H1 (cell line): ENCODE measurements around the gene TMED5. TPM values are rescaled to one million over a fixed set of nuclear protein-coding genes. Genes with fewer than 3 reads are reported as not detected.

ENCODE experiments used
- CTCF ChIA-PET: fragments of 300-600 bp; sonication (Branson Sonifier 250); formaldehyde crosslinking; loops from one replicate; lab custom pipeline; 2021; ENCODE audit not compliant: partially characterized antibody; lab: Charles Lee
- POLR2A ChIA-PET: fragments of 300-600 bp; sonication (Branson Sonifier 250); formaldehyde crosslinking; loops from one replicate; lab custom pipeline; 2021; ENCODE audit warnings: inconsistent platforms; ENCODE audit not compliant: partially characterized antibody; lab: Charles Lee
- DNase-seq, 2 experiments: peaks; one replicate each; pipeline versions ENCODE4 v3.0.0 to v3.0.0-alpha.2; 2010 to 2022; ENCODE audit warnings: low spot score in 2 of 2, low read depth in 1 of 2, mixed read lengths in 1 of 2
- FAIRE-seq: peaks from 2 replicates; lab custom pipeline; 2011; peaks lifted over from hg19 to GRCh38; lab: Jason Lieb, UNC
- H2AFZ ChIP-seq: 2 replicates; pipeline ENCODE4 v1.8.1; 2012; ENCODE audit warnings: low read length, inconsistent platforms
- H2AK5ac ChIP-seq: 2 replicates; pipeline ENCODE4 v1.6.1; 2013; ENCODE audit warnings: low read depth, low read length
- H2BK120ac ChIP-seq: replicated peaks from 2 replicates; pipeline ENCODE3; 2013; ENCODE audit warnings: low read depth, low read length, inconsistent platforms
- H2BK12ac ChIP-seq: 2 replicates; pipeline ENCODE4 v1.6.1; 2013; ENCODE audit warnings: low read depth, low read length
- H2BK15ac ChIP-seq: 2 replicates; pipeline ENCODE4 v1.6.1; 2013; ENCODE audit warnings: low read length
- H2BK20ac ChIP-seq: 2 replicates; pipeline ENCODE4 v1.6.1; 2013; ENCODE audit warnings: low read length
- H2BK5ac ChIP-seq: 2 replicates; pipeline ENCODE4 v1.6.1; 2013; ENCODE audit warnings: low read depth, low read length
- H3K14ac ChIP-seq: 2 replicates; pipeline ENCODE4 v1.6.1; 2013; ENCODE audit warnings: inconsistent platforms; ENCODE audit not compliant: insufficient read length
- H3K18ac ChIP-seq: 2 replicates; pipeline ENCODE4 v1.6.1; 2013; ENCODE audit warnings: low read length; ENCODE audit errors: extremely low read depth
- H3K23ac ChIP-seq: 2 replicates; pipeline ENCODE4 v1.6.1; 2013; ENCODE audit warnings: inconsistent platforms; ENCODE audit not compliant: insufficient read length
- H3K23me2 ChIP-seq: 2 replicates; pipeline ENCODE4 v1.6.1; 2013; ENCODE audit warnings: low read depth, low read length
- H3K27ac ChIP-seq: 2 replicates; pipeline ENCODE4 v1.6.1; 2011; ENCODE audit warnings: low read depth, low read length, inconsistent platforms
- H3K27me3 ChIP-seq, 4 experiments: replicated peaks in 1 of 4; 1 replicate in 1 of 4; 2 replicates in 3 of 4; pipeline versions ENCODE4 v1.6.1 to v1.8.1; 2011 to 2013; ENCODE audit warnings: low read length in 3 of 4, mild to moderate bottlenecking in 3 of 4, inconsistent platforms in 2 of 4, mixed read lengths in 2 of 4, moderate library complexity in 1 of 4; ENCODE audit not compliant: control insufficient read depth in 3 of 4, insufficient read depth in 3 of 4; ENCODE audit errors: extremely low read depth in 1 of 4
- H3K36me3 ChIP-seq, 4 experiments: 2 replicates each; pipeline versions ENCODE4 v1.6.1 to v1.8.1; 2011 to 2013; ENCODE audit warnings: mild to moderate bottlenecking in 4 of 4, low read length in 3 of 4, moderate library complexity in 2 of 4, control low read depth in 1 of 4, inconsistent platforms in 1 of 4; ENCODE audit not compliant: insufficient read depth in 4 of 4, control insufficient read depth in 2 of 4
- H3K4ac ChIP-seq: replicated peaks from 2 replicates; pipeline ENCODE3; 2013; ENCODE audit warnings: low read length, low read depth, mixed read lengths, inconsistent platforms; ENCODE audit not compliant: insufficient read length
- H3K4me1 ChIP-seq, 4 experiments: replicated peaks in 1 of 4; 1 replicate in 1 of 4; 2 replicates in 3 of 4; pipeline versions ENCODE4 v1.6.1 to v1.8.1; 2011 to 2013; ENCODE audit warnings: low read length in 3 of 4, inconsistent platforms in 2 of 4, mixed read lengths in 1 of 4; ENCODE audit not compliant: insufficient read depth in 4 of 4, control insufficient read depth in 3 of 4
- H3K4me2 ChIP-seq, 2 experiments: 2 replicates each; pipeline versions ENCODE4 v1.6.1 to v1.8.1; 2011 to 2013; ENCODE audit warnings: low read depth in 2 of 2, low read length in 2 of 2, control low read depth in 1 of 2, inconsistent platforms in 1 of 2, mild to moderate bottlenecking in 1 of 2; ENCODE audit not compliant: insufficient read depth in 1 of 2
- H3K4me3 ChIP-seq, 4 experiments: fragments of 200-600, 300-600 bp in 1 of 4; sonication (generic), shearing (Covaris generic), sonication (Bioruptor Twin) in 1 of 4; 2 replicates each; pipeline versions ENCODE4 v1.5.1 to v1.8.1; 2011 to 2016; ENCODE audit warnings: low read length in 4 of 4, low read depth in 3 of 4, control low read depth in 2 of 4, inconsistent platforms in 2 of 4, mild to moderate bottlenecking in 2 of 4, mixed read lengths in 1 of 4, moderate library complexity in 1 of 4; ENCODE audit not compliant: insufficient read depth in 2 of 4; ENCODE audit errors: extremely low read depth in 1 of 4
- H3K56ac ChIP-seq: replicated peaks from 2 replicates; pipeline ENCODE3; 2013; ENCODE audit warnings: low read depth, mild to moderate bottlenecking, mixed read lengths, low read length, inconsistent platforms; ENCODE audit not compliant: insufficient read length
- H3K79me1 ChIP-seq: 2 replicates; pipeline ENCODE4 v1.6.1; 2013; ENCODE audit warnings: low read depth, low read length, control low read depth
- H3K79me2 ChIP-seq, 2 experiments: 2 replicates each; pipeline versions ENCODE4 v1.6.1 to v1.8.1; 2012 to 2013; ENCODE audit warnings: low read length in 2 of 2, mild to moderate bottlenecking in 2 of 2, inconsistent platforms in 1 of 2; ENCODE audit not compliant: insufficient read depth in 2 of 2, control insufficient read depth in 1 of 2
- H3K9ac ChIP-seq, 4 experiments: replicated peaks in 1 of 4; 1 replicate in 1 of 4; 2 replicates in 3 of 4; pipeline versions ENCODE4 v1.6.1 to v1.8.1; 2011 to 2013; ENCODE audit warnings: low read depth in 3 of 4, low read length in 3 of 4, control low read depth in 2 of 4, mild to moderate bottlenecking in 2 of 4, moderate library complexity in 2 of 4, inconsistent platforms in 1 of 4; ENCODE audit errors: extremely low read depth in 1 of 4
- H3K9me3 ChIP-seq, 2 experiments: 2 replicates each; pipeline versions ENCODE4 v1.6.1 to v1.8.1; 2012 to 2013; ENCODE audit warnings: mild to moderate bottlenecking in 2 of 2, moderate library complexity in 2 of 2, control low read depth in 1 of 2, inconsistent platforms in 1 of 2, low read depth in 1 of 2, low read length in 1 of 2, mixed read lengths in 1 of 2; ENCODE audit not compliant: insufficient read depth in 2 of 2
- H4K20me1 ChIP-seq, 2 experiments: replicated peaks in 1 of 2; 2 replicates each; pipeline versions ENCODE3 to v1.8.1; 2011 to 2013; ENCODE audit warnings: inconsistent platforms in 2 of 2, low read length in 2 of 2, mild to moderate bottlenecking in 1 of 2; ENCODE audit not compliant: insufficient read depth in 2 of 2, control insufficient read depth in 1 of 2
- H4K5ac ChIP-seq: 2 replicates; pipeline ENCODE4 v1.6.1; 2013; ENCODE audit warnings: low read length, low read depth, mixed read lengths, inconsistent platforms; ENCODE audit not compliant: insufficient read length
- H4K8ac ChIP-seq: 2 replicates; pipeline ENCODE4 v1.8.0; 2013; ENCODE audit warnings: mild to moderate bottlenecking, moderate library complexity, low read length, inconsistent platforms; ENCODE audit not compliant: insufficient read depth; ENCODE audit errors: extremely low read depth
- H4K91ac ChIP-seq: replicated peaks from 2 replicates; pipeline ENCODE3; 2013; ENCODE audit warnings: low read length, mixed read lengths, inconsistent platforms; ENCODE audit not compliant: insufficient read length
- CBX5 ChIP-seq: fragments of 300-800, 300-1000 bp; sonication (generic); IDR thresholded peaks from 2 replicates; pipeline ENCODE4 v1.7.1; 2016; ENCODE audit warnings: antibody characterized with exemption, low read length, low read depth
- E2F6 ChIP-seq: IDR thresholded peaks from 2 replicates; pipeline ENCODE4 v1.6.1; 2012; ENCODE audit warnings: inconsistent platforms
- KDM5A ChIP-seq: fragments of 200-600 bp; IDR thresholded peaks from 2 replicates; pipeline ENCODE4 v1.7.1; 2012; ENCODE audit warnings: mild to moderate bottlenecking, low read length, inconsistent platforms, mixed read lengths
- RBBP5 ChIP-seq: IDR thresholded peaks from 2 replicates; pipeline ENCODE4 v1.7.1; 2012; ENCODE audit warnings: low read depth, mild to moderate bottlenecking, inconsistent platforms, low read length, moderate library complexity, borderline replicate concordance
- RNF2 ChIP-seq: fragments of 200-900, 300-1000 bp; sonication (generic); IDR thresholded peaks from 2 replicates; pipeline ENCODE4 v1.7.1; 2016; ENCODE audit warnings: borderline replicate concordance, low read depth, mild to moderate bottlenecking, antibody characterized with exemption, low read length; ENCODE audit not compliant: poor library complexity, severe bottlenecking; ENCODE audit errors: missing control alignments
- TCF12 ChIP-seq: IDR thresholded peaks from 2 replicates; pipeline ENCODE4 v1.6.1; 2011; ENCODE audit warnings: low read depth, mild to moderate bottlenecking, low read length
- WGBS, 2 experiments: shearing (Covaris generic) in 1 of 2; methylation state at CpG; one replicate each; pipeline versions ENCODE4 v1.1.6 to v1.1.7; 2013 to 2015; ENCODE audit warnings: low lambda C conversion rate in 2 of 2, mixed read lengths in 2 of 2, inconsistent platforms in 1 of 2, low coverage in 1 of 2, missing lambda C conversion rate in 1 of 2; ENCODE audit not compliant: insufficient replicate concordance in 2 of 2, insufficient coverage in 1 of 2, insufficient read length in 1 of 2; ENCODE audit errors: extremely low coverage in 1 of 2, missing lambda C conversion rate in 1 of 2; 5-methylcytosine and 5-hydroxymethylcytosine counted together
- polyA plus RNA-seq, 7 experiments: library from polyadenylated mRNA; depleted of rRNA in 3 of 7; stranded (reverse) in 5 of 7; unstranded in 2 of 7; fragments of >200 nt in 5 of 7; fragments of 200-250 nt in 2 of 7; gene quantifications; 1 replicate in 5 of 7; 2 replicates in 1 of 7; 4 replicates in 1 of 7; pipeline versions ENCODE4 v1.2.1 to v1.2.3, GENCODE V29; 2011 to 2013; ENCODE audit warnings: missing spikeins in 2 of 7, mixed read lengths in 2 of 7
- total RNA-seq: library from RNA; stranded (reverse); fragmentation: NEBNext Ultra II Directional; extraction: Animal tissue kit (Norgen Biotek cat#: 25700); gene quantifications from 2 replicates; pipeline ENCODE4 v1.2.1, GENCODE V29; 2021

TMED5 gene
- total and polyA plus RNA-seq, 2 of the 8 experiments (the other 6 are each of a cell fraction or from before 2014, with no cell fraction given) = 14.8 to 32.8 TPM

GRCh38 chr1:93114391-93114790 lies 65.8 kb downstream of the TMED5 start:
- Histone ChIP-seq H3K56ac (no peak overlapping the region), H3K4me2 (no peak overlapping the region), H3K14ac (no peak overlapping the region), H3K79me1 (peaks cover 9% of the 10 kb centered on the region; the same call in 1 of the 2 replicates), H3K4me1 (peaks cover 0 to 8% (median 0%) of the 10 kb centered on the region in 4 experiments; a peak in 1 of 7 replicates), H3K23me2 (no peaks in the 10 kb centered on the region), H3K79me2 (peaks cover 12 to 75% of the 10 kb centered on the region in 2 experiments), H4K8ac (no peak overlapping the region), H2BK12ac (no peak overlapping the region), H2BK5ac (no peak overlapping the region), H3K27ac (no peak overlapping the region), H3K27me3 (no peaks in the 10 kb centered on the region), H2BK15ac (no peak overlapping the region), H3K9ac (no peak overlapping the region), H3K18ac (no peak overlapping the region), H4K5ac (no peak overlapping the region), H3K4ac (no peak overlapping the region), H2AK5ac (no peak overlapping the region), H3K4me3 (no peak overlapping the region), H3K23ac (no peak overlapping the region), H3K36me3 (peaks cover 6 to 71% (median 37%) of the 10 kb centered on the region in 4 experiments), H2AFZ (no peak overlapping the region), H4K20me1 (peaks cover 8 to 13% of the 10 kb centered on the region in 2 experiments), H4K91ac (no peak overlapping the region), H2BK120ac (no peak overlapping the region), H2BK20ac (no peak overlapping the region), H3K9me3 (no peaks in the 10 kb centered on the region)
- no peak for FAIRE-seq
- POLR2A ChIA-PET = interaction anchor here (1.0 kb wide), 1 partner anchor 25 kb away, joined by 6 read pairs; no protein-coding TSS in a partner anchor
- CTCF ChIA-PET = interaction anchor here (0.8 kb wide), 1 partner anchor 11 kb away, joined by 3 read pairs; no protein-coding TSS in a partner anchor
- no peak for DNase-seq
- no peak for TF ChIP-seq KDM5A
- no peak for TF ChIP-seq E2F6
- TF ChIP-seq RBBP5 = no peak
- no peak for TF ChIP-seq RNF2
- no peak for TF ChIP-seq TCF12
- no peak for TF ChIP-seq CBX5
- 91% methylated on average over 2 of the region's 2 CpGs; no CpG with 5 or more reads in 1 of the 2 experiments for WGBS, 2 experiments
